Stimulated activated CD4-positive, alpha-beta T cell treated with anti-CD3 and anti-CD28 coated beads, Interleukin-1b, Interleukin-23, amount 100 ng/mL, for 1 hour (primary cell): ENCODE measurements around the gene DUSP2.
A peak's percentile ranks its signal among the peaks of the same experiment; 100 is the strongest.

ENCODE experiments used
- DNase-seq, 2 donors: peaks; one replicate each; pipeline ENCODE4 v3.0.0-alpha.2; 2020; ENCODE audit warnings: low read depth in 2 of 2

Gene DUSP2, protein sequence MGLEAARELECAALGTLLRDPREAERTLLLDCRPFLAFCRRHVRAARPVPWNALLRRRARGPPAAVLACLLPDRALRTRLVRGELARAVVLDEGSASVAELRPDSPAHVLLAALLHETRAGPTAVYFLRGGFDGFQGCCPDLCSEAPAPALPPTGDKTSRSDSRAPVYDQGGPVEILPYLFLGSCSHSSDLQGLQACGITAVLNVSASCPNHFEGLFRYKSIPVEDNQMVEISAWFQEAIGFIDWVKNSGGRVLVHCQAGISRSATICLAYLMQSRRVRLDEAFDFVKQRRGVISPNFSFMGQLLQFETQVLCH

GRCh38 chr2:96145036-96145847 is at the start of gene DUSP2:
Gene DUSP2 (minus strand): TSS chr2:96145440. CDS start chr2:96145354, 86 bp downstream.
- DNase-seq, result peak; percentile 87

GRCh38 chr2:96191937-96192670 is 46.9 kb upstream of the DUSP2 start:
- no peak for DNase-seq

DNA sequence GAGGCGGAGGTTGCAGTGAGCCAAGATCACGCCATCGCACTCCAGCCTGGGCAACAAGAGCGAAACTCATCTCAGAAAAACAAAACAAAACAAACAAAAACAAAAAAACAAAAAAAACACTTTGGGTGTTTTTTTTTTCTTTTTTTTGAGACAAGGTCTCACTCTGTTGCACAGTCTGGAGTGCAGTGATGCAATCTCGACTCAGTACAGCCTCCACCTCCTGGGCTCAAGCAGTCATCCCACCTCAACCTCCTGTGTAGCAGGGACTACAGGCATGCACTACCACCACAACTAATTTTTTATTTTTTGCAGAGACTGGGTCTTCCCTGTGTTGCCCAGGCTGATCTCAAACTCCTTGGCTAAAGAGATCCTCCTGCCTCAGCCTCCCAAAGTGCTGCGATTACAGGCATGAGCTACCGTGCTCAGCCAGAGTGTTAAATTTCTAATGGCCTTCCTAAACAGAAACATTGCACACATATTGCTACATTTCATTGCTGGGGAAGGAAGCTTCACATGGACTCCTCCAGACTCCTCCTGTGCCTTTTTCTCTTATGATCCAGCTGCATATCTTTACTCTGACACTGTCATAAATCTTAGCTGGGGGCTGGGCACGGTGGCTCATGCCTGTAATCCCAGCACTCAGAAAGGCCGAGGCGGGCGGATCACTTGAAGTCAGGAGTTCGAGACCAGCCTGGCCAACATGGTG is 43.7 kb upstream of the DUSP2 start:
- no peak for DNase-seq

- no peak for DNase-seq
These were observed 41.3 kb upstream of the DUSP2 start for GRCh38 chr2:96186562-96186961.

- DNase-seq, result no peak
These were observed 40.3 kb upstream of the DUSP2 start for GRCh38 chr2:96185516-96185915.

DNA sequence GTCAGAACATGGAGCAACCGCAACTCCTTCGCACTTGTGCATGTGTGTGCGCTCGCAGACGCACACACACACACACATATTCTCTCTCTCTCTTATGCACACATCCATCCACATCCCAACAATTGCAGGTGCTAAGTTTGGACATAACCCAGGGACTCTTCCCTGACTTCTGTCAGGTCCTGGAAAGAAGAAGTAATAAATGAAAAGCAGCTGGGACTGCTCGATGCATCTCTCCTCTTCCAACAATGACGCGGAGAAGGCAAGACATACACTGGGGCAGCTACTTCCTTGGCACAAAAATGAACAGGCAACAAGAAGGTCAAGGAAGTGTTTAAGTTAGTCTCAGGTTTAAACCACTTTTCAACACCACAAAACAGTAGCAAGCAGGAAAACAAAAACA is 39.7 kb upstream of the DUSP2 start:
- DNase-seq, result no peak

- DNase-seq, result no peak
These were observed 38.9 kb upstream of the DUSP2 start for GRCh38 chr2:96184188-96184587.

DNA sequence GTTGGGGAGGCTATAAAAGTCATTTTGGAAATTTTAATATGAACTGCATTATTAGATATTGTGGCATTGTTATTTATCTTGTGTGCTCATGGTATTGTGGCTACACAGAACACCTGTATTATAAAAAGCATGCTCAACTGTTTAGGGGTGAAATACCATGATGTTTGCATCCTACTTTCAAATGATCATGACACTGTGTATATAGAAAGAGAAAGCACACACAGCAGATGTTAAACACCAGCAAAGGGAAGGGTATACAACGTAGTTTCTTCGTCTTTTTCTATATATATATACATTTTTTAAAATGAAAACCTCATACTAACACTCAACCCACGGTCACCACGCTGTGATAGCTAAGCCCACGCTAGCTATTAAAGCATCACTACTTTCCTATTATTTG is 36.3 kb upstream of the DUSP2 start:
- DNase-seq, result no peak

GRCh38 chr2:96180521-96180920 is 35.3 kb upstream of the DUSP2 start:
- DNase-seq, result no peak

GRCh38 chr2:96180002-96180401 is 34.8 kb upstream of the DUSP2 start:
- DNase-seq, result no peak

GRCh38 chr2:96176661-96177060 is 31.4 kb upstream of the DUSP2 start:
- DNase-seq, result no peak

DNA sequence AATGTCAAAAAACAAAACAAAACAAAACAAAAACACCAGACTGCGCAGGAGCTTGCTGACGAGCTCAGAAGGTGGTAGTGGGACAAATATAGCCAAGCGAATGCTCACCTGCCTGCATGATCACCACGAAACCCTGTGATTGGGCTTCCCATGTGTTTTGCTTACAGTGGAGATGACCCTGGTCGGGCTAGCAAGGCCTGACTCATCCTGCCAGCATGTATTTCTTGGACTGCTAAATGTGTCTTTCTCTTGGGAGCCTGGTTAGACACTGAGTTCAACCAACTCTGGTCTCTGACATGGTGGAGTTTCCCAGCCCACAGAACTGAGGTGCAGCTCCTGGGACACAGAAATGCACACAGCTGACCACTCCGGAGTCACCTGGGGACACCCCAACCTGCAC is 30.7 kb upstream of the DUSP2 start:
- no peak for DNase-seq

DNA sequence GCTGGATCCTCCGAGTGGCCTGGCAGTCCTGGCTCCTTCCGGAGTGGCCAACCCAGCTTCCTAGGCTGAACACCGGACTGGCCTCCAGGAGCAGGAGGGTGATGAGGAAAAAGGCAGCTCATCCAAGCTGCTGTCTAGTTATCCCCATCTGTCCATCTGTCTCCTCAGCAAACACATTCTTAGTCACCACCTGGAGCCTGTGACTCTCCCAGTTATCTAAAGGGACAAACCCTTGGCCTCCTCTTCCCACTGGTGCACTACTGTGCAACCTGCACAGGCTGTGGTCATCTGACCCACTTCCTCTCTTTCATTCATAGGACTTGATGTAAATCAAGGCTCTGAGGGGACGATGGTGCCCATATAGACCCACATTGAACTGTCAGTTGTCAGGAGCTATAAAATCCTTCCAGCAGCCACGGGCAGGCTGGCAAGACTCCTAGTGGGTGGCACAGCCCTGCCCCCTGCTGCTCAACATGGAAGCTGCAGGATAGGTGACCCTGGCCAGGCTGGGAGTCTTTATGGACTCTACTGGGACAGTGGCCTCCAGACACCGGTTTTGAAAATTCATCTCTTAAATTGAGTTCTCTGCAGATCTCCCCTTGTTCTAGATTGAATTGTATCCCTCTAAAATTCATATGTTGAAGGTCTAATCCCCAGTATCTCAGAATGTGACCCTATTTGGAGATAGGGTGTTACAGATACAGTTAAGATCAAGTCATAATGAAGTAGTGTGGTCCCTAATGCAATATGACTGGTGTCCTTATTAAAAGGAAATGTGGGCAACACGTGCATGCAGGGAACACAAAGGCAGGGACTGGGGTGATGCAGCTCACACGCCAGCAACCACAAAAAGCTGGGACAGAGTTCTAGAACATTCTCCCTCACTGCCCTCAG is 29.3 kb upstream of the DUSP2 start:
- peak; percentile 67 to 73 for DNase-seq

- no peak for DNase-seq
These were observed 26.6 kb upstream of the DUSP2 start for GRCh38 chr2:96171831-96172230.

DNA sequence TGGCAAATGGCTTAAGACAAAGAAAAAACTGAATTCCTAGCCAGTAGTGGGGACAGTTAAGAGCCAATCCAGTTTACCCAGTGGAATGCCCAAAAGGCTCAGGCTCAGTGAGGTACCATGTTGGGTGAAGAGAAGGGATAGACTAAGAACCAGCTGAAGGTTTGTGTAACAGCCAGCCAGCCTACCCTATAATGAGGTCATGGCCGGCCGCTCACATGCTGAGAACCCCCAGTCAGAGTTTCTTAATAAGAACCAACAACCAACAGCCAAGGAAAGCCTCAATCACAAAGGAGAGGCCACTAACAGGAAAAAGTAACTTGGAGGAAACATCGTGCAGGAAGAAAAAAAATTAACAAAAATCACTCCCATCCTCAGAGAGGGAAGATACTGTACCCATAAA is 25.4 kb upstream of the DUSP2 start:
- no peak for DNase-seq

- no peak for DNase-seq
These were observed 24.7 kb upstream of the DUSP2 start for GRCh38 chr2:96169868-96170507.

DNA sequence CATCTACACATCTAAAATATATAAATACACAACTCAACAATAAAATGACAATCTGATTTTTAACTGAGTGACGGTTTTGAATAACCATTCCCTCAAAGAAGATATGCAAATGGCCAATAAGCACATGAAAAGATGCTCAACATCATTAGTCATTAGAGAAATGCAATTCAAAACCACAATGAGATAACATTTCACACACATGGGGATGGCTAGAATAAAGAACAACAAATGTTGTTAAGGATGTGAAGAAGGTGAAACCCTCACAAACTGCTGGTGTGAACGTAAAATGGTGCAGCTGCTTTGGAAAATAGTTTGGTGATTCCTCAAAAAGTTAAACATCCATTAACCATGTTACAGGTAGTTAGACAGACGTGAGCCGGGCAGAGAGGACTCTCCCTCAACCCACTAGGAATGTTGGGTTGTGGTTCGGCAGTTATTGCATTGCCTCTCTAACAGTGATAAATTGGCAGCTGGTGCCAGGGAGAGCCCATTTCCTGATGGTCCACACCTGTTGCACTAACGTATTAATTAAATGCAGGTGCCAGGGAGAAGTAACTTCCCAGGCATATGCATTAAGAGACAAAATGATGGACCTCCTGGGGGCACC is 22.3 kb upstream of the DUSP2 start:
- DNase-seq, result no peak

GRCh38 chr2:96164459-96165184 is 19.4 kb upstream of the DUSP2 start:
- DNase-seq, result no peak

- DNase-seq, result peak in 1 of 2 donors; percentile 76
These were observed 18.7 kb upstream of the DUSP2 start for GRCh38 chr2:96163768-96164429.
